ENCODE data around the gene CALN1. TPM values are rescaled to one million over a fixed set of nuclear protein-coding genes. Genes with fewer than 3 reads are reported as not detected.

Gene CALN1
- total and polyA plus RNA-seq, 12 donors: not detected

DNA sequence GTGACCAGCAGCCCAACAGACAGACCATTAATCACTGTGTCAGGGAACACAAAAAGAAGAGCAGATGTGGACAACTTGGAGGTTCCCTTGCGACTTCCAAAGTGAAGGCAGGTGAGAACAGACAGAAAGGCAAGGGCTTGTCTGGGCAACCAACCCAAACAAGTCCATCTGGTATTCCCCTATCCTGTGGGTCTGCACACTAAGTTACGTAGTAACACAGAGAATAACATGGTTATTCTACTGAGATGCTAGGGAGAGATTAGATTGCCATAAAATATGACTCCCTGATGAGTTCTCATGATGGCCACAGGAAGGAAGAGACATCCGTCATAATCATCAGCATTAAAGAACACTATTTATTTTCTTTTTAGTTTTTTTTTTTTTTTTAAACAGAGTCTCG is 252.2 kb downstream of the CALN1 start:
- Histone ChIP-seq H3K27me3 (no peaks in the 10 kb centered on the region), H3K4me3 (no peak overlapping the region), H3K9me3 (peaks cover 0 to 33% (median 17%) of the 10 kb centered on the region in 11 donors), H3K27ac (no peak overlapping the region), H3K36me3 (no peaks in the 10 kb centered on the region), H3K4me1 (no peaks in the 10 kb centered on the region)
- ATAC-seq: no peak
- intact Hi-C loops (cut with DNase I): no loop called here
- no peak for DNase-seq
- TF ChIP-seq, protein P1, sequence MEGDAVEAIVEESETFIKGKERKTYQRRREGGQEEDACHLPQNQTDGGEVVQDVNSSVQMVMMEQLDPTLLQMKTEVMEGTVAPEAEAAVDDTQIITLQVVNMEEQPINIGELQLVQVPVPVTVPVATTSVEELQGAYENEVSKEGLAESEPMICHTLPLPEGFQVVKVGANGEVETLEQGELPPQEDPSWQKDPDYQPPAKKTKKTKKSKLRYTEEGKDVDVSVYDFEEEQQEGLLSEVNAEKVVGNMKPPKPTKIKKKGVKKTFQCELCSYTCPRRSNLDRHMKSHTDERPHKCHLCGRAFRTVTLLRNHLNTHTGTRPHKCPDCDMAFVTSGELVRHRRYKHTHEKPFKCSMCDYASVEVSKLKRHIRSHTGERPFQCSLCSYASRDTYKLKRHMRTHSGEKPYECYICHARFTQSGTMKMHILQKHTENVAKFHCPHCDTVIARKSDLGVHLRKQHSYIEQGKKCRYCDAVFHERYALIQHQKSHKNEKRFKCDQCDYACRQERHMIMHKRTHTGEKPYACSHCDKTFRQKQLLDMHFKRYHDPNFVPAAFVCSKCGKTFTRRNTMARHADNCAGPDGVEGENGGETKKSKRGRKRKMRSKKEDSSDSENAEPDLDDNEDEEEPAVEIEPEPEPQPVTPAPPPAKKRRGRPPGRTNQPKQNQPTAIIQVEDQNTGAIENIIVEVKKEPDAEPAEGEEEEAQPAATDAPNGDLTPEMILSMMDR (IDR thresholded peaks at IDR 0.05): no peak
- WGBS, 2 donors: 50 to 51% methylated on average over 4 of the region's 4 CpGs

DNA sequence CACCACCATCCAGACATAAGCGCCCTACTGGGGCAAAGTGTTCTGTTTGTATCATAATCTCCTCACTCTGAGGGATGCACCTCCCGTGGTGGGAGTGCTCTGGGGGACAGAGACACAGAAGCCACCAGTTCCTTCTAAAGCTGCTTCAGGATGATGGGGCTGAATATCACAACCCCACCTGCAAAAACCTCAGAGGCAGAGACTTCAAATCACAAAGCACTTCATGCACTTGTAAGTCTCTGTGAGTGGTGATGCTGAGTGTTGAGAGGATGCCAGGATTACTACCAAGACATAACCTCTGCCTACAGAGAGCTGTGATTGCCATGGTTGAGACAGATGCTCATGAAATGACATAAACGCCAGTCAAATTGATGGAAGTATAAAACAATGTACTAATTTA is 255.5 kb downstream of the CALN1 start:
- Histone ChIP-seq H3K27me3 (no peaks in the 10 kb centered on the region), H3K4me1 (peaks cover 0 to 5% (median 0%) of the 10 kb centered on the region in 9 donors), H3K27ac (no peak overlapping the region), H3K36me3 (no peaks in the 10 kb centered on the region), H3K4me3 (no peak overlapping the region), H3K9me3 (peaks cover 0 to 4% (median 0%) of the 10 kb centered on the region in 11 donors)
- ATAC-seq (no peak), DNase-seq (no peak)
- TF ChIP-seq, protein P1 (IDR thresholded peaks at IDR 0.05): no peak
- 78 to 83% methylated on average over 3 of the region's 3 CpGs for WGBS, 2 donors
- intact Hi-C loops (cut with DNase I): no loop called here

DNA sequence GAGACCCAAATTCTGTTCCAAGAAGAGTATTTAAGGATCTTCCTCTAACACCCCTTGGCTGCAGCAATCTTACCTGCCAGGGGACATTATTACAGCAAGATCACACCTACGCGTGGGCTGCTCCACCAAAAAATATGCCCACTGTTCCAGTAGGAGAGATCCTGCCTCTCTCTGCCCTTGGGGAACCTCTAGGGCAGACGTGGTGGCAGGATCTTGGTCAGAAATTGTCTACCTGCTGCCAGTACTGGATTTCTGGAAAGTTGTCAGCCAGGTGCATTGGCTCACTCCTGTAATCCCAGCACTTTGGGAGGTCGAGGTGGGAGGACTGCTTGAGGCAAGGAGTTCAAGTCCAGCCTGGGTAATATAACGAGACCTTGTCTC is 259.0 kb downstream of the CALN1 start:
- intact Hi-C loops (cut with DNase I): no loop called here
- peaks cover 0 to 5% (median 0%) of the 10 kb centered on the region in 9 donors for H3K4me1 ChIP-seq
- no peaks in the 10 kb centered on the region for H3K36me3 ChIP-seq
- WGBS, 2 donors: 71 to 80% methylated on average over 5 of the region's 5 CpGs
- TF ChIP-seq, protein P1 (IDR thresholded peaks at IDR 0.05): no peak
- DNase-seq: no peak
- no peak overlapping the region for H3K4me3 ChIP-seq
- no peaks in the 10 kb centered on the region for H3K27me3 ChIP-seq
- H3K9me3 ChIP-seq: no peaks in the 10 kb centered on the region
- no peak for ATAC-seq
- H3K27ac ChIP-seq: no peak overlapping the region

DNA sequence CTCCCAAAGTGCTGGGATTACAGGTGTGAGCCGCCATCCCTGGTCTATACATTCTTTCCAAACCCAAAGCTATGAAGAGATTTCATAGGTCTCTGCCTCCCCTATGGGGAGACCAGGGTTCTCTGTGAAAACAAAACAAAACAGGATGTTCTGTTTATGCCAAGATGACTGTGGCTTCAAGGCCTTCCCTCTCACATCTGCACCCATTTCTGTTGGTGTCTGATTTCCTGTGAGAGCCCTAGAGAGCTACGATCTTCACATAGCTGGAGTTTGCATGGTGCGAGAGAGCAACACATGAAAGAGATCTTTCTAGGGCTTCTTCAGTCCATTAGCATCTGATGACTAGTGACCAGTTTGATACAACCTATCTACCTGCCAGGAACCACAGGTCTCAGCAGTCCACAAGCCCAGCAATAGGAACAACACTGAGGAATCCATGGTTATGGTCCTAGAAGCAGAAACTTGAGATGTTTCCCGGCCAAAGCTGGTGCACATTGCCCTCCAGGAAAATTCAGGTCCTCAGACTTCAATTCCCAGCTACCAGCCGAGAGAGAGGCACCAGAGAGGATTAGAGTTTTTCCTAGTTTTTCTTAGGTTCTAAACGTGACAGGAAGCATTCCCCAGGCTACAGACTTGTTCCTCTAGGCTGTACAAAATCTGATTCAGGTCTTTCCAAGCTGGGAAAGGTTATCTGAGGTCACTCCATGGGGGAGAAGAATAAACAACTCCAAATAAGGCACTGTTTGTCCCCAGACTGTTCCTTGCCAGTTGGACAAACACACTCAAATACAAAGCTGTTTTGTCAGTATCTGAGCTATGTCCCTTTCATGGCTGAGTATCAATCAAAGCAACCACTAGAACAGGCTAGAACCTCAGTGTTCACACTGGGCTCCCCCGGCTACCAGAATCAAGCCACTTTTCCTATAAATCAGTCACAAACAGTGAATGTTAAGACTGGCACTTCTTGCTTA is 259.7 kb downstream of the CALN1 start:
- H3K9me3 ChIP-seq: no peaks in the 10 kb centered on the region
- TF ChIP-seq, protein P1 (IDR thresholded peaks at IDR 0.05): no peak
- H3K27me3 ChIP-seq: no peaks in the 10 kb centered on the region
- no peak for DNase-seq
- no peak overlapping the region for H3K4me3 ChIP-seq
- intact Hi-C loops (cut with DNase I): no loop called here
- peaks cover 0 to 5% (median 0%) of the 10 kb centered on the region in 9 donors for H3K4me1 ChIP-seq
- ATAC-seq: peak in 1 of 8 donors; percentile 34
- no peaks in the 10 kb centered on the region for H3K36me3 ChIP-seq
- WGBS, 2 donors: 54 to 60% methylated on average over 7 of the region's 7 CpGs
- H3K27ac ChIP-seq: no peak overlapping the region

Measured in heart right ventricle (tissue), 16 donors.